Kidney (tissue), 14 donors: ENCODE results near the gene SLC44A3. TPM values are rescaled to one million over a fixed set of nuclear protein-coding genes. Genes with fewer than 3 reads are reported as not detected.
A peak's percentile ranks its signal among the peaks of the same experiment; 100 is the strongest.

Experiments used
- DNase-seq, 5 donors: peaks; one replicate each; pipeline ENCODE4 v3.0.0-alpha.2; 2013 to 2020
- FAIRE-seq: peaks from 2 replicates; lab custom pipeline; 2012; peaks lifted over from hg19 to GRCh38; lab: Jason Lieb, UNC
- H3K27ac ChIP-seq, 2 donors: one replicate each; pipeline ENCODE4 v1.7.0; 2013; ENCODE audit warnings: low read depth in 2 of 2, low read length in 2 of 2, inconsistent platforms in 1 of 2
- H3K27me3 ChIP-seq: one replicate; pipeline ENCODE4 v1.7.1; 2013; ENCODE audit warnings: low read length, inconsistent platforms; ENCODE audit not compliant: control insufficient read depth, insufficient read depth
- H3K36me3 ChIP-seq, 3 donors: one replicate each; pipeline versions ENCODE4 v1.7.0 to v1.7.1; 2013; ENCODE audit warnings: low read length in 3 of 3, control low read depth in 1 of 3, inconsistent platforms in 1 of 3; ENCODE audit not compliant: insufficient read depth in 3 of 3, control insufficient read depth in 2 of 3
- H3K4me1 ChIP-seq, 3 donors: one replicate each; pipeline versions ENCODE4 v1.7.0 to v1.7.1; 2013; ENCODE audit warnings: low read length in 3 of 3, inconsistent platforms in 1 of 3, low read depth in 1 of 3; ENCODE audit not compliant: control insufficient read depth in 2 of 3, insufficient read depth in 2 of 3
- H3K4me3 ChIP-seq, 3 donors: one replicate each; pipeline versions ENCODE4 v1.7.0 to v1.8.1; 2013; ENCODE audit warnings: low read length in 3 of 3, control low read depth in 1 of 3, inconsistent platforms in 1 of 3
- H3K9ac ChIP-seq, 3 donors: one replicate each; pipeline versions ENCODE4 v1.7.0 to v1.7.1; 2013; ENCODE audit warnings: low read length in 3 of 3, control low read depth in 1 of 3, inconsistent platforms in 1 of 3
- H3K9me3 ChIP-seq, 3 donors: one replicate each; pipeline versions ENCODE4 v1.7.0 to v1.7.1; 2013; ENCODE audit warnings: low read length in 3 of 3, control low read depth in 1 of 3, inconsistent platforms in 1 of 3; ENCODE audit not compliant: control insufficient read depth in 2 of 3, insufficient read depth in 1 of 3
- CTCF ChIP-seq: IDR thresholded peaks from 3 replicates; pipeline ENCODE4 v1.5.1; 2012; ENCODE audit warnings: mild to moderate bottlenecking, moderate library complexity, borderline replicate concordance; ENCODE audit not compliant: insufficient read depth; ENCODE audit errors: extremely low read depth
- intact Hi-C: fragments of 100-400 bp; cut with DNase I; formaldehyde crosslinking; loops from one replicate; pipeline ENCODE4 v1.11.1; 2022
- polyA plus RNA-seq: library from polyadenylated mRNA; stranded (reverse); fragments of 350-450 nt; fragmentation: Illumina TruSeq; extraction: RNeasy Lipid Tissue Mini Kit (QIAGEN cat#74804); gene quantifications from one replicate; pipeline ENCODE4 v1.2.3, GENCODE V29; 2014; ENCODE audit warnings: low read depth, low replicate concordance; ENCODE audit not compliant: insufficient read depth
- total RNA-seq: library from RNA; stranded (reverse); fragmentation: NEBNext Ultra II Directional; extraction: Animal tissue kit (Norgen Biotek cat#: 25700); gene quantifications from one replicate; pipeline ENCODE4 v1.2.1, GENCODE V29; 2021
- donor health status: control.
- donor health status: control.
- donor health status: control.
- donor health status: control.
- donor health status: control.
- donor health status: DM: yes; HTN: yes; CAD: no.
- donor health status: Normal renal cell carcinoma (clear cell type).

SLC44A3 gene
- total and polyA plus RNA-seq, 2 donors from 2014 or later, result 35.2 to 49.6 TPM

GRCh38 chr1:94931254-94931841, 111.2 kb downstream of the SLC44A3 start:
- Histone ChIP-seq H3K36me3 (no peaks in the 10 kb centered on the region), H3K27me3 (no peaks in the 10 kb centered on the region), H3K4me3 (no peak overlapping the region), H3K4me1 (peaks cover 2 to 33% (median 12%) of the 10 kb centered on the region in 3 donors), H3K9me3 (no peaks in the 10 kb centered on the region), H3K27ac (no peak overlapping the region), H3K9ac (no peak overlapping the region)
- no peak for FAIRE-seq
- TF ChIP-seq CTCF, result no peak
- no peak for DNase-seq
- intact Hi-C loops, result no loop called here

- DNase-seq (no peak), FAIRE-seq (no peak)
- no peaks in the 10 kb centered on the region for H3K9me3 ChIP-seq
- H3K27me3 ChIP-seq, result no peaks in the 10 kb centered on the region
- peaks cover 3 to 43% (median 17%) of the 10 kb centered on the region in 3 donors for H3K4me1 ChIP-seq
- H3K27ac ChIP-seq, result peak overlapping the region in 1 of 2 donors; percentile 9
- intact Hi-C loops, result no loop called here
- H3K9ac ChIP-seq, result no peak overlapping the region
- H3K36me3 ChIP-seq, result no peaks in the 10 kb centered on the region
- no peak overlapping the region for H3K4me3 ChIP-seq
- no peak for TF ChIP-seq CTCF
These were observed 114.4 kb downstream of the SLC44A3 start for GRCh38 chr1:94934551-94934950.

- H3K4me1 ChIP-seq, result peaks cover 3 to 38% (median 17%) of the 10 kb centered on the region in 3 donors
These were observed 114.9 kb downstream of the SLC44A3 start for GRCh38 chr1:94935034-94935433.

More at GRCh38 chr1:94935034-94935433, 114.9 kb downstream of the SLC44A3 start:
- DNase-seq, result no peak
- intact Hi-C loops, result no loop called here
- peak overlapping the region in 1 of 2 donors; percentile 9 for H3K27ac ChIP-seq
- H3K9ac ChIP-seq, result no peak overlapping the region
- no peak overlapping the region for H3K4me3 ChIP-seq
- H3K36me3 ChIP-seq, result no peaks in the 10 kb centered on the region
- H3K9me3 ChIP-seq, result no peaks in the 10 kb centered on the region
- TF ChIP-seq CTCF, result no peak
- FAIRE-seq, result no peak
- no peaks in the 10 kb centered on the region for H3K27me3 ChIP-seq
